GM13976 (cell line): Measurements from ENCODE around the gene HSD3B7.

Source experiments
- DNase-seq: peaks from one replicate; pipeline ENCODE4 v3.0.0; 2012; ENCODE audit warnings: low spot score
- CTCF ChIP-seq: IDR thresholded peaks from 2 replicates; pipeline ENCODE4 v1.5.1; 2012; ENCODE audit warnings: borderline replicate concordance, mild to moderate bottlenecking; ENCODE audit not compliant: insufficient read depth; ENCODE audit errors: extremely low read depth, missing control alignments, control extremely low read depth
- in situ Hi-C: fragments of 300-500 bp; cut with MboI; formaldehyde crosslinking; loops from one replicate; pipeline ENCODE4 v1.12.0; 2022; ENCODE audit warnings: low sequenced_read_pairs, mixed read lengths, inconsistent platforms; ENCODE audit not compliant: unreplicated experiment

The HSD3B7 gene

DNA sequence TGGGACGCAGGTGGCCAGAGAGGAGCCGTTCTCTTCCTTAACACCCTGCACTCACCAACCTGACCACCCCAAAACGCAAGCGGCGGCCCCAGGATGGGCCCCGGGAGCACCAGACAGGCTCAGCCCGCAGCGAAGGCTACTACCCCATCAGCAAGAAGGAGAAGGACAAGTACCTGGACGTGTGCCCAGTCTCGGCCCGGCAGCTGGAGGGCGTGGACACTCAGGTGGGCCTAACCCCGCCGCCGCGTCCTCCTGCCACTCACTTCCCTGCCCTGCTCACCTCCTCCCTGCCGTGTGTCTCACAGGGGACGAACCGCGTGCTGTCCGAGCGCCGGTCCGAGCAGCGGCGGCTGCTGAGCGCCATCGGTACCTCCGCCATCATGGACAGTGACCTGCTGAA lies 4.6 kb upstream of the HSD3B7 start:
- in situ Hi-C loops = loop anchor here (25.0 kb wide), 1 partner anchor 457 kb away; the partner anchor contains the start of genes COX6A2 and ZNF843
- DNase-seq = no peak
- no peak for TF ChIP-seq CTCF

DNA sequence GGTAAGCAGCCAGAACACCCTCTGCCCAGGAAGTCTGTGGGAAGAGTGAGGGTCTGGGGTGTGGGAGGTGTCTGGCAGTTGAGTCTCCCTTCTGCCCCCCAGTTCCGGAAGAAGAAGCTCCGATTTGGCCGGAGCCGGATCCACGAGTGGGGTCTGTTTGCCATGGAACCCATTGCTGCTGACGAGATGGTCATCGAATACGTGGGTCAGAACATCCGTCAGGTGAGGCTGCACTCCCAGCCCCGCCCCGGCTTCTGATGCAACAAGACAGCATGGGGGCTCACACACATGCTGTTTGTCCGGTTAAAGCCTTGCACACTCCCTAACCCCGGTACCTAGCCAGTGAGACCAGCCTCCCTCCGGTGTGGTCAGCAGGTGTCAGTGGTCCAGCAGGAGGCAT lies 4.0 kb upstream of the HSD3B7 start:
- DNase-seq = no peak
- TF ChIP-seq CTCF = no peak
- in situ Hi-C loops = loop anchor here (25.0 kb wide), 1 partner anchor 456 kb away; the partner anchor contains the start of genes COX6A2 and ZNF843

DNA sequence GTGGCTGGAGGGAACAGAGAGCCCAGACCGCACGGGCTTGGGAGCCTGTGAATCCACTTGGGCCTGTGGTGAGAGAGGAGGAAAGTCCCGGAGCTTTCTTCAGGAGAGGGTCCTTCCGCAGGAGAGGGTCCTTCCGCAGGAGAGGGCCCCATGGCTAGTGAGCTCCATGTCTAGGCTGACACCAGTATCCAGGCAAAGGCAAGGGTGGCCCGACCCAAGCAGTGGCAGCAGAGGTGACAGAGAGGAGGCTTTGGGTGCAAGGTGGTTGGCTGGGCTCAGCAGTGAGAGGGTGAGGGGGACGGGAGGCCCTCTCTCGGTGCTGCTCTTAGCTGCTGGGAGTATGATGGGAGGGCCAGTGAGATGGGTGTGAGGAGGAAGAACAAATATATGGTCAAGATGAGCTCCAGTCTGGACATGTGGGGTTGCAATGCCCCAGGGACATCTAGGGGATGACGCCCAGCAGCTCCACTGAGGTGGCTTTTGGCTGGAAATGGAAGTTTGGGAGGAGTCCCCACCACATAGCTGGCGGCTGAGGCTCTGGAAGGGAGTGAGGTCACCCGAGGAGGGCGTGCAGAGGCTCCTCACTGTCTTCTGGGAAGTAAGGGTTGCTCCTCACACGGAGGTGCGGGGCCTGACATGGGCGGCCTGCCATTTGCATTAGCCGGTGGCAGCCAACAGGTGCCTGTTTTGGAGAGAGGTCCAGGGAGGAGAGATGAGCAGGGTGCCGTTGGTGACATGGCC lies 2.3 kb upstream of the HSD3B7 start:
- DNase-seq = no peak
- TF ChIP-seq CTCF = no peak
- in situ Hi-C loops = loop anchor here (25.0 kb wide), 1 partner anchor 455 kb away; the partner anchor contains the start of genes COX6A2 and ZNF843

DNA sequence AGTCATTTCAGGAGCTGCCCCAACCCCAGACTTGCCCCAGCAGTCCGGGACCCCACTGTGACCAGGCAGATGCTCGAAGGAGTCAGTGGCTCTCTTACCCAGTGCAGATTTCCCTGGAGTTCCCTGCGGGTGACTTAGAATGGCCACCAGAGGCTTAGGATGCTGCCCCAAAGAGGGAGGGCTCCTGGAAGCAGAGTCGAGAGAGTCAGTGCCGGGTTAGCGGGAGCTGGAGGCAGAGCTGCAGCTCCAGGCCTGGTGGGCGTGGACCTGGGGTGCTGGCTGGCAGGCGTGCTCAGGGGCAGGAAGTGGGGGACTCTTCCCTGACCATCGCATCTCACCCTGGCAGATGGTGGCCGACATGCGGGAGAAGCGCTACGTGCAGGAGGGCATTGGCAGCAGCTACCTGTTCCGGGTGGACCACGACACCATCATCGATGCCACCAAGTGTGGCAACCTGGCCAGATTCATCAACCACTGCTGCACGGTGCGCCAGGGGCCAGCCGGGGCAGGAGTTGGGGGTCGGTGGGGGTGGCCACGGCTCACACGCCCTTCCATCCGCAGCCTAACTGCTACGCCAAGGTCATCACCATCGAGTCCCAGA lies 1.6 kb upstream of the HSD3B7 start:
- in situ Hi-C loops = loop anchor here (25.0 kb wide), 1 partner anchor 454 kb away; the partner anchor contains the start of genes COX6A2 and ZNF843
- no peak for TF ChIP-seq CTCF
- DNase-seq = no peak

DNA sequence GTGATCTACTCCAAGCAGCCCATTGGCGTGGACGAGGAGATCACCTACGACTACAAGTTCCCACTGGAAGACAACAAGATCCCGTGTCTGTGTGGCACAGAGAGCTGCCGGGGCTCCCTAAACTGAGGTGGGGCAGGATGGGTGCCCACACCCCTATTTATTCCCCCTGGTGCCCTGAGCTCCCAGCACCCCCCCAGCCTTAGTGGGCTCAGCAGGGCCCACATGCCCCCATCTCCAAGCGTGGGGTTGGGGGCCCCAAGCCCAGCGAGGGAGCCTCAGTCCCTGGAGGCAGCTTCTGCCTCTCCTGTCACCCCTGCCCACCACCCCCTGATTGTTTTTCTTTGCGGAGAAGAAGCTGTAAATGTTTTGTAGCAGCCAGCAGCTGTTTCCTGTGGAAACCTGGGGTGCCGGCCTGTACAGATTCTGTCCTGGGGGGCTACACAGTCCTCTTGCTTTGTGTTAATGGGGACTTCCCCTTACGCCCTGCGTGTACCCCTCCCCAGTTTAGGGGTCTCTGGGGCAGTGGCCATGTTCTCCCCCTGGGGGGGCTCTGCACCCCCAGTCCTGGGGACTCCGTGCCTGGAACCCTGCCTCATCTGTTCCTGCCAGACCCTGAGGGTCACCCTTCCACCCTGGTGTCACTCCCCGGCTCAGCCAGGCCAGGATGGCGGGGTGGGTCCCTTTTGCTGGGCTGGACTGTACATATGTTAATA lies 953 bp upstream of the HSD3B7 start:
- no peak for TF ChIP-seq CTCF
- no peak for DNase-seq
- in situ Hi-C loops = loop anchor here (25.0 kb wide), 1 partner anchor 453 kb away; the partner anchor contains the start of genes COX6A2 and ZNF843

DNA sequence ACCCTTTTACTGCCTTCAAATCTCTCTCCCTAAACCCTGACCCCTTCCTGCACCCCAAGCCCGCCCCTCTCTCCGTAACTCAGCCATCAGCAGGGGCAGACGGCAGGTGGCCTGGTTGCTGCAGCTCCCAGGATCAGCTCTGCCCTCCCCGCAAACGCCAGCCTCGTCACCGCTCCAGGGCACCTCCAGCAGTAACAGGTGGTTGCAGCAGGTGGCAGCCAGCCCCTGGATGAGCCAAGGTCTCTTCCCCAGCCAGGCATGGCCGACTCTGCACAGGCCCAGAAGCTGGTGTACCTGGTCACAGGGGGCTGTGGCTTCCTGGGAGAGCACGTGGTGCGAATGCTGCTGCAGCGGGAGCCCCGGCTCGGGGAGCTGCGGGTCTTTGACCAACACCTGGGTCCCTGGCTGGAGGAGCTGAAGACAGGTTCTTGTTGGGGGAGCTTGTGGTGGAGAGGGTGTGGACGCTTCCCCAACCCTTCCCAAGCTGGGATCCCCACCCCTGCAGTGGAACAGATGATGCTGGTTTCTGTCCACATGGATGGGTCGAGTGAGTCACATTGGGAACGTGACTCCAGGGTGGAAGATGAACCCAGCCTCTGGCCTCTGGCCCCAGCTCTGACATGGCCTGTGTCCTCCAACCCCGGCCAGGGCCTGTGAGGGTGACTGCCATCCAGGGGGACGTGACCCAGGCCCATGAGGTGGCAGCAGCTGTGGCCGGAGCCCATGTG lies 558 bp downstream of the HSD3B7 start:
- TF ChIP-seq CTCF = no peak
- DNase-seq = no peak
- in situ Hi-C loops = loop anchor here (25.0 kb wide), 1 partner anchor 452 kb away; the partner anchor contains the start of genes COX6A2 and ZNF843
